AG04450 (cell line): Measurements from ENCODE around the gene METTL26. TPM values are rescaled to one million over a fixed set of nuclear protein-coding genes. Genes with fewer than 3 reads are reported as not detected.
"Not testable (repeated sequence)": the region's sequence is repeated elsewhere in the genome, so short reads cannot be mapped to it uniquely, and the experiment has no call there.

Experiments used
- CTCF ChIA-PET: fragments of 300-600, 350-600 bp; formaldehyde crosslinking; extraction: SDS; loops from one replicate; lab custom pipeline; 2022; ENCODE audit warnings: antibody characterized with exemption, inconsistent platforms; lab: Charles Lee
- POLR2A ChIA-PET: fragments of 350-600 bp; formaldehyde crosslinking; extraction: SDS; loops from one replicate; lab custom pipeline; 2021; ENCODE audit warnings: antibody characterized with exemption, inconsistent platforms; lab: Yijun Ruan, JAX
- DNase-seq: peaks from one replicate; pipeline ENCODE4 v3.0.0-alpha.2; 2011; ENCODE audit warnings: low read depth, low spot score
- H3K27ac ChIP-seq: one replicate; pipeline ENCODE4 v1.5.1; 2012; ENCODE audit warnings: low read depth, low read length, control low read depth
- H3K27me3 ChIP-seq: one replicate; pipeline ENCODE4 v1.6.0; 2012; ENCODE audit warnings: low read length; ENCODE audit not compliant: control insufficient read depth, insufficient read depth
- H3K4me3 ChIP-seq: 2 replicates; pipeline ENCODE4 v1.5.1; 2011; ENCODE audit warnings: mild to moderate bottlenecking, low read depth, low read length, control low read depth
- H3K9me3 ChIP-seq: 2 replicates; pipeline ENCODE4 v1.5.1; 2012; ENCODE audit warnings: low read length; ENCODE audit not compliant: control insufficient read depth, insufficient read depth
- polyA plus RNA-seq: library from polyadenylated mRNA; depleted of rRNA; stranded (reverse); fragments of >200 nt; gene quantifications from 2 replicates; pipeline ENCODE4 v1.2.3, GENCODE V29; 2011
- TF ChIP-seq, protein P1 (sequence below): IDR thresholded peaks from 2 replicates; pipeline ENCODE4 v1.5.1; 2011; ENCODE audit warnings: low read depth, low read length, control low read depth, inconsistent platforms

The METTL26 gene
- polyA plus RNA-seq, 1 experiment: 58.3 TPM

DNA sequence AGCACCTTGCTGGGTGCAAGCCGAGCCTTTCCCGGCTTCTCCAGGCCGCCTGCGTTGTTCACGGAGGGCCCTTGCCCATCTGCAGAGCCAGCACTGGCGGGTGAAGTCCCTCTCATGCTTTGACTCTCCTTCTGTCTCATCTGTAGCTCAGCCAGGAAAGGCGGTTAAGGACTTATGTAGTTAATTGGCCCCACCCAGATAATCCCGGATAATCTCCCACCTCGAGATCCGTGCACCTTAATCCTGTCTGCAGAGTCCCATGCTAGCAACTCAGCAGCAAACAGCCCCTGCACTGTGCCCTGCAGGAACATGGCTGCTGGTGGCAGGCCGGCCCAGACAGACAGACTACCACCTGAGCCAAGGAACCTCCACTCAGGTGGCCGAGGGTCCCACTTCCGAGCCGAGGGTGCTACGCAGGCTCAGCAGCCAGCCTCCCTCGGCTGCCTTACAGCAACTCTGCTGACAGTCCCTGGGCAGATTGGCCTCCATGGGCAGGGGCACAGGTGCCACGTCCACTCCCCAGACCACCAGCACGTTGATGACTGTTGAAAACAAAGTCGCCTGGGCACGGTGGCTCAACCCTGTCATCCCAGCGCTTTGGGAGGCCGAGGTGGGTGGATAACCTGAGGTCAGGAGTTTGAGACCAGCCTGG is 29.3 kb downstream of the METTL26 start:
- Histone ChIP-seq H3K9me3 (peaks cover 25% of the 10 kb centered on the region), H3K4me3 (no peak overlapping the region), H3K27ac (no peak overlapping the region), H3K27me3 (no peaks in the 10 kb centered on the region)
- CTCF ChIA-PET: no interaction called here
- DNase-seq: no peak
- TF ChIP-seq, protein P1, sequence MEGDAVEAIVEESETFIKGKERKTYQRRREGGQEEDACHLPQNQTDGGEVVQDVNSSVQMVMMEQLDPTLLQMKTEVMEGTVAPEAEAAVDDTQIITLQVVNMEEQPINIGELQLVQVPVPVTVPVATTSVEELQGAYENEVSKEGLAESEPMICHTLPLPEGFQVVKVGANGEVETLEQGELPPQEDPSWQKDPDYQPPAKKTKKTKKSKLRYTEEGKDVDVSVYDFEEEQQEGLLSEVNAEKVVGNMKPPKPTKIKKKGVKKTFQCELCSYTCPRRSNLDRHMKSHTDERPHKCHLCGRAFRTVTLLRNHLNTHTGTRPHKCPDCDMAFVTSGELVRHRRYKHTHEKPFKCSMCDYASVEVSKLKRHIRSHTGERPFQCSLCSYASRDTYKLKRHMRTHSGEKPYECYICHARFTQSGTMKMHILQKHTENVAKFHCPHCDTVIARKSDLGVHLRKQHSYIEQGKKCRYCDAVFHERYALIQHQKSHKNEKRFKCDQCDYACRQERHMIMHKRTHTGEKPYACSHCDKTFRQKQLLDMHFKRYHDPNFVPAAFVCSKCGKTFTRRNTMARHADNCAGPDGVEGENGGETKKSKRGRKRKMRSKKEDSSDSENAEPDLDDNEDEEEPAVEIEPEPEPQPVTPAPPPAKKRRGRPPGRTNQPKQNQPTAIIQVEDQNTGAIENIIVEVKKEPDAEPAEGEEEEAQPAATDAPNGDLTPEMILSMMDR: no peak
- POLR2A ChIA-PET: interaction anchor here (0.6 kb wide), 1 partner anchor 11 kb away, joined by 4 read pairs; no protein-coding TSS in a partner anchor

DNA sequence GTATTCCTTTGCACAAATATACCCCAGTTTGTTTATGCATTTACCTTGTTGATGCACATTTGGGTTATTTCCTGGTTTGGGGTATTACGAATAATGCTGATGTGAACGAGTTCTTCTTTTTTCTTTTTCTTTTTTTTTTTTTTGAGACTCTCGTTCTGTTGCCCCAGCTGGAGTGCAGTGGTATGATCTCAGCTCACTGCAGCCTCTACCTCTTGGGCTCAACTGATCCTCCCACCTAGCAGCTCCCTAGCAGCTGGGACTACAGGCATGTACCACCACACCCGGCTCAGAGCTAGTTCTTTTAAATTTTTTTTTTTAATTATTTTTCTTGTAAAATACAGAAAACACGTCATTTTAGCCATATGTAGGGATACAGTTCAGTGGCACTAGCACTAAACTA is 32.2 kb downstream of the METTL26 start:
- POLR2A ChIA-PET: no interaction called here
- H3K4me3 ChIP-seq: no peak overlapping the region
- no peak overlapping the region for H3K27ac ChIP-seq
- no peak for DNase-seq
- TF ChIP-seq, protein P1: no peak
- H3K9me3 ChIP-seq: peaks cover 17% of the 10 kb centered on the region
- CTCF ChIA-PET: no interaction called here
- no peaks in the 10 kb centered on the region for H3K27me3 ChIP-seq

DNA sequence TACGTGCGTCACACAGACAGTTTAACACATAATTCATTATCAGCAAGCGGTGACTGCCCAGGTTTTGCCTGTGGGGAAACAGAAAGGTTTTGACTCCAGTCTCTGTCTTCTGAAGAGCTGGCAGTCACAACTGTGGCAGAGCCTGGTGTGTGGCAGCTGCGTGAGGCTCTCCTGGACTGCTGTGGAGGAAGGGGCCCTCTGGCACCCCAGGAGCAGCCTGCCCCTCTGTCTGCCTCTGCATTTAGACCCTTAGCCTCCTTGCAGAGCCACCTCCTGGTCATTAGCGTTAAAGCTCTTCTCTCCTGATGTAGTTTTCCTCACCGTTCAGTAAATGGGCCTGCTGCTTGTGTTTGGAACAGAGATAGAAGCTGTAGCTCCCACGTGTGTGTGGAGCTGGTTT is 35.3 kb downstream of the METTL26 start:
- TF ChIP-seq, protein P1: peak; percentile 23; the same call in 1 of the 2 replicates
- no peak overlapping the region for H3K27ac ChIP-seq
- no peak for DNase-seq
- ChIA-PET POLR2A (no interaction called here), CTCF (no interaction called here)
- peaks cover 20% of the 10 kb centered on the region for H3K9me3 ChIP-seq
- no peak overlapping the region for H3K4me3 ChIP-seq
- H3K27me3 ChIP-seq: no peaks in the 10 kb centered on the region

DNA sequence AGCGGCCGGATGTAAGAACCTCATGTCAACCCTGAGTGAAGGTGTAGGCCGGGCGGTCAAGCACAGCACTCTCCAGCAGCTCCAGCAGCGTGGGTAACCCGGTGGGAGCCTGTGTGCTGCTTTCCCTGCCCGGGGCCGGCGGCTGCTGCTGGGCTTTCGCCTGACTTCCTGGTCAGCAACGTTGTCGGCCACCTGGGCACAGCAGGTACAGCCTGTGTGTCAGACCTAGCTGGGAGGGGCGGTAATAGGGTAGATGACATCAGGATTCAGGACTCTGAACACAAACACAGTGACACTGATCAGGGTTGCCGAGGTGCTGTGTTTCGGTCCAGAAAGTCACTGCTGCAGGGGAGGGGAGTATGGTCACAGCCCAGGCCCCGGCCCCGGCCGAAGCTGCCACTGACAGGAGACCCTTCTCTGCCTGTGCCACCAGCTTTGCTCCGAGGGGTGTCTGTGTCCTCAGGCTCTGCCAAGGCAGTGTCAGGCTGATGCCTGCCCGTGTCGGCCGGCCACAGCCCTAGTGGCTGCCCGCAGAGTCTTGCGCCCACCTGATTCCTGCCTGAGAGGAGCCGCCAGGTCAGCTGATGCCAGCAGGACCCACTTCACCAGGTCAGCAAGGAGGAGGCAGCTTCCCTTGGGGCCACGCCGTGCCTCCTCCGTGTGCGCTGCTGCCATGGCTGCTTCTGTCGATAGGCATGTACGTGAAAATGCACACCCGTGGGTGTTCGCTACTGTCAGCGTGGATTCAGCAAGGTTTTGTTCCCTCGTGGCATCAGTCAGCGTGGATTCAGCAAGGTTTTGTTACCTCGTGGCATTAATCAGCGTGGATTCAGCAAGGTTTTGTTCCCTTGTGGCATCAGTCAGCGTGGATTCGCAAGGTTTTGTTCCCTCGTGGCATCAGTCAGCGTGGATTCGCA is 37.0 kb downstream of the METTL26 start:
- POLR2A ChIA-PET: no interaction called here

DNA sequence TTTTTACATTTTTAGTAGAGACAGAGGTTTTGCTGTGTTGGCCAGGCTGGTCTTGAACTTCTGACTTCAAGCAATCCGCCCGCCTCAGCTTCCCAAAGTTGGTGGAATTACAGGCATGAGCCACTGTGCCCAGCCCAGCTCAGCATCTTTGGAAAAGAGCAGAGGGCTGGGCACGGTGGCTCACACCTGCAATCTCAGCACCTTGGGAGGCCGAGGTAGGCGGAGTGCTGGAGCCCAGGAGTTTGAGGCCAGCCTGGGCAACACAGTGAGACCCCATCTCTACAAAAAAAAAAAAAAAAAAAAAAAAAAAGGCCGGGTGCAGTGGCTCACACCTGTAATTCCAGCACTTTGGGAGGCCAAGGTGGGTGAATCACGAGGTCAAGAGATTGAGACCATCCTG is 38.5 kb downstream of the METTL26 start:
- ChIA-PET POLR2A (interaction anchor here (0.6 to 0.7 kb wide), 2 partner anchors 18 to 412 kb away, joined by 4 to 5 read pairs; no protein-coding TSS in a partner anchor), CTCF (interaction anchor here (0.7 kb wide), 1 partner anchor 217 kb away, joined by 3 read pairs; no protein-coding TSS in a partner anchor)
- not testable (repeated sequence) for DNase-seq, H3K9me3 ChIP-seq, H3K4me3 ChIP-seq, H3K27ac ChIP-seq, H3K27me3 ChIP-seq

More for the DNA sequence above, 37.0 kb downstream of the METTL26 start:
- DNase-seq: no peak
- Histone ChIP-seq H3K27me3 (no peaks in the 10 kb centered on the region), H3K27ac (no peak overlapping the region), H3K9me3 (peaks cover 8% of the 10 kb centered on the region), H3K4me3 (no peak overlapping the region)
- CTCF ChIA-PET: interaction anchor here (0.6 kb wide), 1 partner anchor 17 kb away, joined by 4 read pairs; no protein-coding TSS in a partner anchor
- TF ChIP-seq, protein P1: no peak
